ENCODE measurements around the gene CCDC107.

Gene CCDC107

DNA sequence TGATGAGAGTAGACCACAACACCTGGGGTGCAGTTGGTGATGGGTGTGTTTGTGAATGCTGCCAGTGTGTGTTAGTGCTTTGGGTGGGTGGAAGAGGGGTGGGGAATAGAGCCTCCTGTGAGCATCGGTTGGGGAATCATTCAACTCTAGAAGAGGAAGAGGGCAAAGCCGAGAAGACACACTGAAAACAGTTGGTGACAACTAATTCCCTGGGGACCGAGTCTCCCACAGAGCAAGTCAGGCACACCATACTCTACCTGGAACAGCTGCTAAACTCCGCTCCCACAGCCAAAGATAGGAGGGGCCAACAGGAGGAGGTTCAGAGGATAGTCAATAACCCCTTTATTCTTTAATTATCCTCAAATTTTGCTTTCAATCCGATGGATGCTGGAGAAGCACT is 8.5 kb downstream of the CCDC107 start:
- TF ChIP-seq, protein P1, sequence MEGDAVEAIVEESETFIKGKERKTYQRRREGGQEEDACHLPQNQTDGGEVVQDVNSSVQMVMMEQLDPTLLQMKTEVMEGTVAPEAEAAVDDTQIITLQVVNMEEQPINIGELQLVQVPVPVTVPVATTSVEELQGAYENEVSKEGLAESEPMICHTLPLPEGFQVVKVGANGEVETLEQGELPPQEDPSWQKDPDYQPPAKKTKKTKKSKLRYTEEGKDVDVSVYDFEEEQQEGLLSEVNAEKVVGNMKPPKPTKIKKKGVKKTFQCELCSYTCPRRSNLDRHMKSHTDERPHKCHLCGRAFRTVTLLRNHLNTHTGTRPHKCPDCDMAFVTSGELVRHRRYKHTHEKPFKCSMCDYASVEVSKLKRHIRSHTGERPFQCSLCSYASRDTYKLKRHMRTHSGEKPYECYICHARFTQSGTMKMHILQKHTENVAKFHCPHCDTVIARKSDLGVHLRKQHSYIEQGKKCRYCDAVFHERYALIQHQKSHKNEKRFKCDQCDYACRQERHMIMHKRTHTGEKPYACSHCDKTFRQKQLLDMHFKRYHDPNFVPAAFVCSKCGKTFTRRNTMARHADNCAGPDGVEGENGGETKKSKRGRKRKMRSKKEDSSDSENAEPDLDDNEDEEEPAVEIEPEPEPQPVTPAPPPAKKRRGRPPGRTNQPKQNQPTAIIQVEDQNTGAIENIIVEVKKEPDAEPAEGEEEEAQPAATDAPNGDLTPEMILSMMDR (IDR thresholded peaks at IDR 0.05; ENCODE audit: extremely low read depth, missing control alignments), result no peak
- DNase-seq (ENCODE audit: low spot score), result no peak

DNA sequence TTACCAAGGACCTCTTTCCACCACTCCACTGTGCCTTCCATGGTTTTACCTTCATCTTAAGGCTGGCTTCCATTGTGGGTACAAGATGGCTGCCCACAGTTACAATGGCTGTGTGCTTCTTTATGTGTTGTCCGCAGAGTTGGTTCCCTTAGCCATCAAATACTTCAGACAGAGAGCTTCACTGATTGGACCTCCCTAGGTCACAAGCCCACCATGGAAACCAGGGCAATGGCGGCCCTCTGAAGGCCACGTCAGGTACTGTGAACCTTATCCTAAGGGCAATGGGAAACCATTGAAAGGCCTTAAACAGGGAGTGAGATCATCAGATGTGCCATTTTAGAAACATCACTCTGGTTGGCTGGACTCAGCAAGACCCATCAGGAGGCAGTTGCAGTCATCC is 9.8 kb downstream of the CCDC107 start:
- no peak for DNase-seq (ENCODE audit: low spot score)
- TF ChIP-seq, protein P1 (IDR thresholded peaks at IDR 0.05; ENCODE audit: extremely low read depth, missing control alignments), result no peak

GRCh38 chr9:35669331-35670145 is 11.4 kb downstream of the CCDC107 start:
- DNase-seq (ENCODE audit: low spot score), result no peak
- TF ChIP-seq, protein P1 (IDR thresholded peaks at IDR 0.05; ENCODE audit: extremely low read depth, missing control alignments), result no peak

DNA sequence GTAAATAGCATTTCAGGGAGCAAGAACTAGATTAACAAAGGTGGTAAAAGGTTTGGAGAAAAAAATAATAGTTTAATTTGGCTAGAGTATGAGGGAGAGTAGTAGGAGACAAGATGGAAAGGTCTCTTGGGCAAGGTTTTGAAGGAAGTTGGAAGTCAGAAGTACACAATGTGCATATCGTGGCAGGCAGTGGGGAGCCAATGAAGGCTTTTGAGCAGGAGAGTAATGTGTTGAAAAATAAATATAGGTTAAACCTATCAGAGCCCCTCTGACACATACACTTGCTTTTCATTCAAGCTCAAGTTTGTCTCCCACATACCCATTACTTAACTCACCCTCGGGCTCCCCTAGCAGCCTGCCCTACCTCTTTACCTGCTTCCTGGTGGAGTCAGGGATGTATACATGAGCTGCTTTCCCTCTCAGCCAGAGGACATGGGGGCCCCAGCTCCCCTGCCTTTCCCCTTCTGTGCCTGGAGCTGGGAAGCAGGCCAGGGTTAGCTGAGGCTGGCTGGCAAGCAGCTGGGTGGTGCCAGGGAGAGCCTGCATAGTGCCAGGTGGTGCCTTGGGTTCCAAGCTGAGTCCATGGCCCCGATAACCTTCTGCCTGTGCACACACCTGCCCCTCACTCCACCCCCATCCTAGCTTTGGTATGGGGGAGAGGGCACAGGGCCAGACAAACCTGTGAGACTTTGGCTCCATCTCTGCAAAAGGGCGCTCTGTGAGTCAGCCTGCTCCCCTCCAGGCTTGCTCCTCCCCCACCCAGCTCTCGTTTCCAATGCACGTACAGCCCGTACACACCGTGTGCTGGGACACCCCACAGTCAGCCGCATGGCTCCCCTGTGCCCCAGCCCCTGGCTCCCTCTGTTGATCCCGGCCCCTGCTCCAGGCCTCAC is 15.3 kb downstream of the CCDC107 start, which contains the start of gene CA9:
Gene CA9, plus strand, starts transcription at position 797 of the 893 bp plus-strand sequence. Its CDS starts 32 bp downstream, at position 829.
- TF ChIP-seq, protein P1 (IDR thresholded peaks at IDR 0.05; ENCODE audit: extremely low read depth, missing control alignments), result no peak
- no peak for DNase-seq (ENCODE audit: low spot score)

DNA sequence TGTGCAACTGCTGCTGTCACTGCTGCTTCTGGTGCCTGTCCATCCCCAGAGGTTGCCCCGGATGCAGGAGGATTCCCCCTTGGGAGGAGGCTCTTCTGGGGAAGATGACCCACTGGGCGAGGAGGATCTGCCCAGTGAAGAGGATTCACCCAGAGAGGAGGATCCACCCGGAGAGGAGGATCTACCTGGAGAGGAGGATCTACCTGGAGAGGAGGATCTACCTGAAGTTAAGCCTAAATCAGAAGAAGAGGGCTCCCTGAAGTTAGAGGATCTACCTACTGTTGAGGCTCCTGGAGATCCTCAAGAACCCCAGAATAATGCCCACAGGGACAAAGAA is 15.9 kb downstream of the CCDC107 start:
- TF ChIP-seq, protein P1 (IDR thresholded peaks at IDR 0.05; ENCODE audit: extremely low read depth, missing control alignments), result no peak
- DNase-seq (ENCODE audit: low spot score), result no peak

GRCh38 chr9:35675204-35675603 is 17.1 kb downstream of the CCDC107 start:
- TF ChIP-seq, protein P1 (IDR thresholded peaks at IDR 0.05; ENCODE audit: extremely low read depth, missing control alignments), result no peak
- no peak for DNase-seq (ENCODE audit: low spot score)
